Bronchial epithelial cell (primary cell): ENCODE measurements around the gene TMEM203. TPM values are rescaled to one million over a fixed set of nuclear protein-coding genes. Genes with fewer than 3 reads are reported as not detected.

Source experiments
- DNase-seq: peaks from one replicate; pipeline ENCODE4 v3.0.0-alpha.2; 2010; ENCODE audit warnings: low read depth
- FAIRE-seq: peaks from 2 replicates; lab custom pipeline; 2011; peaks lifted over from hg19 to GRCh38; lab: Jason Lieb, UNC
- H3K27me3 ChIP-seq: 2 replicates; pipeline ENCODE4 v1.5.1; 2011; ENCODE audit warnings: low read length; ENCODE audit not compliant: control insufficient read depth, insufficient read depth
- H3K36me3 ChIP-seq: 2 replicates; pipeline ENCODE4 v1.5.1; 2011; ENCODE audit warnings: low read length; ENCODE audit not compliant: control insufficient read depth, insufficient read depth
- H3K4me3 ChIP-seq: 2 replicates; pipeline ENCODE4 v1.5.1; 2011; ENCODE audit warnings: mild to moderate bottlenecking, low read depth, low read length, control low read depth
- total RNA-seq: library from RNA; depleted of rRNA; stranded (reverse); fragments of >200 nt; gene quantifications from 2 replicates; pipeline ENCODE4 v1.2.1, GENCODE V29; 2014
- TF ChIP-seq, protein P1 (sequence below): IDR thresholded peaks from 2 replicates; pipeline ENCODE4 v1.5.1; 2011; ENCODE audit warnings: mild to moderate bottlenecking, moderate library complexity, low read length, control low read depth, inconsistent platforms; ENCODE audit not compliant: insufficient read depth, severe bottlenecking

TMEM203 gene
- total RNA-seq, 1 donor from 2014 or later: 39.2 TPM

DNA sequence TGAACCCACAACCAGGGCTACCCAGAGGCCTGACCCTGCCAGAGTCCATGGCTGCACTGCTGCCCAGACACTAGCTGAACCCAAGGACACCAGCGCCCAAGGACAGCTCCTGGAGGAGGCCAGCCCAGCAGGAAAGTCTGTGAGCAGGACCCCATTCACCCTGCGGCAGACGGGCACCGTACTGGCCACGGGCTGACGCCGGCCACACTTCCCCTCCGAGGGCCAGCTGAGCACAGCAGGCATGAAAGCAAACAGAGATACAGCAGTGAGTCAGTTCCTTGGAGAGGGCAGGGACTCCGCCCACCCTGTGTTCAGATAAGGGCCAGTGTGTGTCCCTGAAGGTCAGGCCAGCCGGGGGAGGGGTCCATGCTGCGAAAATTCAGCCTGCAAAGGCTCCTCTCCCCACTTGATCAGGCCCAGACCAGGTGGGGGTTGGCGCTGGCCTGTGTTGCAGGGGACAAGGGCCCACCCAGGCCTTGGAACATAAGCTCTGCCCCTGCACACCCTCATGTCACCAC lies 13.4 kb upstream of the TMEM203 start:
- TF ChIP-seq, protein P1, sequence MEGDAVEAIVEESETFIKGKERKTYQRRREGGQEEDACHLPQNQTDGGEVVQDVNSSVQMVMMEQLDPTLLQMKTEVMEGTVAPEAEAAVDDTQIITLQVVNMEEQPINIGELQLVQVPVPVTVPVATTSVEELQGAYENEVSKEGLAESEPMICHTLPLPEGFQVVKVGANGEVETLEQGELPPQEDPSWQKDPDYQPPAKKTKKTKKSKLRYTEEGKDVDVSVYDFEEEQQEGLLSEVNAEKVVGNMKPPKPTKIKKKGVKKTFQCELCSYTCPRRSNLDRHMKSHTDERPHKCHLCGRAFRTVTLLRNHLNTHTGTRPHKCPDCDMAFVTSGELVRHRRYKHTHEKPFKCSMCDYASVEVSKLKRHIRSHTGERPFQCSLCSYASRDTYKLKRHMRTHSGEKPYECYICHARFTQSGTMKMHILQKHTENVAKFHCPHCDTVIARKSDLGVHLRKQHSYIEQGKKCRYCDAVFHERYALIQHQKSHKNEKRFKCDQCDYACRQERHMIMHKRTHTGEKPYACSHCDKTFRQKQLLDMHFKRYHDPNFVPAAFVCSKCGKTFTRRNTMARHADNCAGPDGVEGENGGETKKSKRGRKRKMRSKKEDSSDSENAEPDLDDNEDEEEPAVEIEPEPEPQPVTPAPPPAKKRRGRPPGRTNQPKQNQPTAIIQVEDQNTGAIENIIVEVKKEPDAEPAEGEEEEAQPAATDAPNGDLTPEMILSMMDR: no peak
- FAIRE-seq: no peak
- peak; percentile 42 for DNase-seq
- Histone ChIP-seq H3K36me3 (peaks cover 4% of the 10 kb centered on the region), H3K4me3 (no peak overlapping the region), H3K27me3 (no peaks in the 10 kb centered on the region)

DNA sequence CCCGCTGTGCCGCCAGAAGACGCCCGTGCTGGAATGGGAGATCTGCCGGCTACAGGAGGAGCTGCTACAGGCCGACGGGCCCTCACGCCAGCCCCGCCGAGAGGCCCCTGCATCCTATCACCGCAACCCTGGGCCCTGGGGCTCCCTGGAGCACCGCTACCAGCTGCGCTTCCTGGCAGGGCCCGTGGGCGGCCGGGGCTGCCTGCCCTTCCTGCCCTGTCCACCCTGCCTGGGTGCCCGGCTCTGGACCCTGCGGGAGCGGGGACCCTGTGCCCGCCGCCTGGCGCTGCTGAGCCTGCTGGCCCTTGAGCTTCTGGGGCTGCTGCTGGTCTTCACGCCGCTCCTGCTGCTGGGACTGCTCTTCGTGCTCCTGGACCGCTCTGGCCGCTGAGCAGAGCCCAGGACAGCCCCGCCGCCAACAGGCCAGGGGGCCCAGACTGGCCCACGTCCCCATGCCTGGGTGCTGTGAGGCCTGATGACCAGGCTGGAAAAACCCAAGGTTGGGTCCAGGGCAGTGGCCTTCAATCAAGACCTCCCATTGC lies 12.8 kb upstream of the TMEM203 start:
- no peak for DNase-seq
- Histone ChIP-seq H3K4me3 (no peak overlapping the region), H3K36me3 (peaks cover 6% of the 10 kb centered on the region), H3K27me3 (no peaks in the 10 kb centered on the region)
- no peak for FAIRE-seq
- TF ChIP-seq, protein P1: no peak

DNA sequence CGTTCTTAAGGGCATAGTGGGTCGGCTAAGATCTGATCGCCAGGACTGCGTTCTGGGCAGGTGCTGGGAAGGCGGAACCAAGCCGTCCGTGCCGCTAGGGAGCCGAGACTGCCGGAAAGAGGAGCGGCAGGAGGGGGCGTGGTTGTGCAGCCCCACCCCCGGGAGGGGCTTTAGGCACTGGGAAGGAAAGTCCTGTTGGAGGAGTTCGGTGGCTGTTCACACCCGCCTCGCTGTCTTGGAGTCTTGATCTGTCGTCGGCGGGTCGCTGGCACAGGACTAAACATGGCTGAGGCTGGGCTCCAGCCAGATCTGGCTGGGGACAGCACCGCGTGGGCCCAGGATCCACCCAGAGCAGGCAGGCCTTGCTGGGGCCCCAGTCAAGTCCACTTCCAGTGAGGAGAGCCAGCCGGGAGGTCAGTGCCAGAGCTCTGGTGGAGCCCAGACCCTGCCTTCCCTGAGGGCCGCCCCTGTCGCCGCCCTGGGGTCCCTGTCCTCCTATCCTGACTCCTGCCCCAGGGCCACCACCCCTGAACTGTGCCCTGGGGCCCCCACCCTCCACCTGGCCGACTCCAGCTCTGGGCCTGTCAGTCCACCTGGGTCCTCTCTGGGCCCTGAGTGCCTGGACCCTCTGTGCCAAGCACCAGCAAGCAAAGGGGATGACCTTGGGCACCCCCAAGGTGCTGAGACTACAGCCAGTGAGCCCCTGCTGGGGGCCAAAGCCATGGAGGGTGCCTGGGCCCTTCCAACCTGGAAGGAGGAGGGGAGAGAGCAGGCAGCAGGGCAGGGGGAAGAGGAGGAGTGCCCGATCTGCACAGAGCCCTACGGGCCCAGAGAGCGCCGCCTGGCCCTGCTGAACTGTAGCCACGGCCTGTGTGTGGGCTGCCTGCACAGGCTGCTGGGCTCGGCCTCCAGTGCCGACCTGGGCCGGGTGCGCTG lies 12.1 kb upstream of the TMEM203 start:
- peak overlapping the region; percentile 31 for H3K4me3 ChIP-seq
- DNase-seq: peak; percentile 59
- TF ChIP-seq, protein P1: peak; percentile 10
- peak; percentile 55 for FAIRE-seq
- no peaks in the 10 kb centered on the region for H3K27me3 ChIP-seq
- peaks cover 6% of the 10 kb centered on the region for H3K36me3 ChIP-seq

DNA sequence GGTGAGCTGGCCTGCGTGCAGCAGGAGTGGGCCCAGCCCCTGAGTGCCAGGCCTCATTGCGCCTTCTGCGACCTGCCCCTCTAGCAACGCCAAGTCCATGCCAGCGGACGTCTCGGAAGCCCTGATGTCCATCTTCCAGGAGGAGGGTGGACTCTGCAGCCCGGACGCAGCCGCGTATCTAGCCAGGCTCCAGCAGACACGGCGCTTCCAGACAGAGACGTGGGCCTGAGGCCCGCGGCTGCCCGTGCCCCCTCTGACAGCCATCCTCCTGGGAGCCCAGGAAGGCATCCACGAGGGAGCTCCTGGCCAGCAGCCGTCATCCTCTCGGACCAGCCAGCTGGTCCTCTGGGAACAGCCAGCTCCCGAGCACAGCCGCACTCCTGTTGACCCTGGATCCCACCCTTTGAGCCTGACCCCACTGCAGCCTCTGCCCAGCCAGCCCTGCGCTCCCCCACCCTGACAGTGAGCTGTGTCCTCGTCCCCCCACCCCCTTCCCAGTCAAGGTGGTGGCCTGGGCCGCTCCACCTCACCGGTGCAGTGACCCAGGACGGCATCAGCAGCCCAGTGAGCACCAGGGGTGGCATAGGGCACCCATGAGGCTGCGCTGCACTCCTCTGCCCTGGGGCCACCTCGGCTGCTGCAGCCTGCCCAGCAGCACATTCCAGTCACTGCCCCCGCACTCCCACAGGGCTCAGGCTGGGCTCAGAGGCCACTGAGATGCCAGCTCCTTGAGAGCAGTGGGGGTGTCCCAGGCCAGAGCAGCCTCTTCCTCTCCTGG lies 10.9 kb upstream of the TMEM203 start:
- peaks cover 6% of the 10 kb centered on the region for H3K36me3 ChIP-seq
- no peak overlapping the region for H3K4me3 ChIP-seq
- DNase-seq: no peak
- FAIRE-seq: no peak
- no peaks in the 10 kb centered on the region for H3K27me3 ChIP-seq
- TF ChIP-seq, protein P1: no peak

DNA sequence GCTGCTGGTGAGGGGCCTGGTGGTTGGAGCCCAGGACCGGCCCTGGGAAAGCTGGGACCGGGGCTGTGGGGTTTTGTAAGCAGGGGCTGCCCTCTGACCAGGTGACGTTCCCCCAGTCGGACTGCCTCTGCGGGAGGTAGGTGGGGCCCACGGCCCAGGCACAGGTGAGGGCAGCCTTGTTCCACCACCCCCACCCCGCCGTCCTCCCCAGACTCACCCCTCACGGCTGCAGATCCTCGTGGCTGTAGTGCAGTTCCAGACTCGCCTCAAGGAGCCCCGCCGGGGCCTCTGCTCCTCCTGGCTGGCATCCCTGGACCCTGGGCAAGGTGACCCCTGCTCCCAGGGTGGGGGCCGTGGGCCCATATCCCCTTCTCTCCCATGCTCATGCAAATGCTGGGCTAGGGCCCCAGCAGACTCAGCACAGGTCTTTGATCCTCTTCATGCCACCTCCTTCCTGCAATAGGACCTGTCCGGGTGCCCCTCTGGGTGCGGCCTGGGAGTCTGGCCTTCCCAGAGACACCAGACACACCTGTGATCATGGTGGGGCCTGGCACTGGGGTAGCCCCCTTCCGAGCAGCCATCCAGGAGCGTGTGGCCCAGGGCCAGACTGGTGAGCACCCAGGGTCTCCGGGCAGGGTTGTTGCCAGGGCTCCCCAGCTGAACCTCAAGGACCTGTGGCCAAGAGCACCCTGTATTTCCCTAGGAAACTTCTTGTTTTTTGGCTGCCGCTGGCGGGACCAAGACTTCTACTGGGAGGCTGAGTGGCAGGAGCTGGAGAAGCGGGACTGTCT lies 9.9 kb upstream of the TMEM203 start:
- no peak for DNase-seq
- FAIRE-seq: no peak
- Histone ChIP-seq H3K36me3 (peaks cover 6% of the 10 kb centered on the region), H3K27me3 (no peaks in the 10 kb centered on the region), H3K4me3 (no peak overlapping the region)
- TF ChIP-seq, protein P1: no peak
